T-cell (primary cell): ENCODE results near the gene NECTIN2. TPM values are rescaled to one million over a fixed set of nuclear protein-coding genes. Genes with fewer than 3 reads are reported as not detected.
"Not testable (repeated sequence)": the region's sequence is repeated elsewhere in the genome, so short reads cannot be mapped to it uniquely, and the experiment has no call there.

Experiments
- ATAC-seq, 4 experiments: fragments of 200-7000 bp in 3 of 4; fragments of 150-1000 bp in 1 of 4; cut with Tn5 transposase; replicated peaks in 1 of 4; 1 replicate in 3 of 4; 2 replicates in 1 of 4; pipeline ENCODE4 v1.10.0; 2021; ENCODE audit warnings: moderate library complexity in 3 of 4, mild to moderate bottlenecking in 2 of 4, moderate number of reproducible peaks in 1 of 4
- CTCF ChIA-PET, 2 donors: fragments of 300-600 bp; sonication (Branson Sonifier 250); formaldehyde crosslinking; loops; one replicate each; lab custom pipeline; 2022; ENCODE audit warnings: antibody characterized with exemption in 2 of 2; lab: Charles Lee
- POLR2A ChIA-PET, 2 donors: fragments of 300-600 bp; sonication (Branson Sonifier 250); formaldehyde crosslinking; loops; one replicate each; lab custom pipeline; 2022; ENCODE audit warnings: antibody characterized with exemption in 2 of 2; lab: Charles Lee
- DNase-seq, 35 experiments: peaks; one replicate each; pipeline versions ENCODE4 v3.0.0 to v3.0.0-alpha.2; 2013 to 2023
- H3K27ac ChIP-seq: one replicate; pipeline ENCODE4 v1.5.1; 2013; ENCODE audit warnings: low read length
- H3K27me3 ChIP-seq, 2 experiments: replicated peaks in 1 of 2; 1 replicate in 1 of 2; 2 replicates in 1 of 2; pipeline versions ENCODE4 v1.6.1 to v1.7.0; 2013; ENCODE audit warnings: low read length in 1 of 2, mixed read lengths in 1 of 2; ENCODE audit not compliant: control insufficient read depth in 2 of 2, insufficient read depth in 2 of 2; ENCODE audit errors: extremely low read depth in 1 of 2
- H3K36me3 ChIP-seq, 2 donors: 1 replicate in 1 of 2; 2 replicates in 1 of 2; pipeline versions ENCODE4 v1.6.1 to v1.7.0; 2013; ENCODE audit warnings: low read length in 1 of 2; ENCODE audit not compliant: control insufficient read depth in 2 of 2, insufficient read depth in 1 of 2; ENCODE audit errors: extremely low read depth in 1 of 2
- H3K4me1 ChIP-seq, 2 experiments: 1 replicate in 1 of 2; 2 replicates in 1 of 2; pipeline versions ENCODE4 v1.6.1 to v1.7.0; 2013; ENCODE audit warnings: low read length in 2 of 2, mixed read lengths in 1 of 2; ENCODE audit not compliant: insufficient read depth in 2 of 2, control insufficient read depth in 1 of 2; ENCODE audit errors: extremely low read depth in 1 of 2
- H3K4me3 ChIP-seq, 2 donors: 1 replicate in 1 of 2; 2 replicates in 1 of 2; pipeline versions ENCODE4 v1.5.1 to v1.7.0; 2013; ENCODE audit warnings: mild to moderate bottlenecking in 2 of 2, low read length in 1 of 2, moderate library complexity in 1 of 2; ENCODE audit not compliant: control insufficient read depth in 1 of 2; ENCODE audit errors: extremely low read depth in 1 of 2
- H3K9me3 ChIP-seq: 2 replicates; pipeline ENCODE4 v1.7.0; 2013
- H3K27ac Mint-ChIP-seq, 2 donors: one replicate each; pipeline ENCODE4 v1.8.0; 2020 to 2021; ENCODE audit warnings: mild to moderate bottlenecking in 2 of 2, mixed read lengths in 2 of 2
- H3K27me3 Mint-ChIP-seq, 2 donors: one replicate each; pipeline ENCODE4 v1.8.0; 2021 to 2022; ENCODE audit warnings: mixed read lengths in 2 of 2
- H3K36me3 Mint-ChIP-seq: one replicate; pipeline ENCODE4 v1.8.0; 2021; ENCODE audit warnings: mixed read lengths
- H3K4me1 Mint-ChIP-seq, 3 donors: one replicate each; pipeline ENCODE4 v1.8.0; 2020 to 2022; ENCODE audit warnings: mixed read lengths in 3 of 3, mild to moderate bottlenecking in 1 of 3
- H3K4me3 Mint-ChIP-seq, 3 donors: one replicate each; pipeline ENCODE4 v1.8.0; 2020 to 2022; ENCODE audit warnings: mild to moderate bottlenecking in 3 of 3, mixed read lengths in 3 of 3, moderate library complexity in 3 of 3
- H3K9me3 Mint-ChIP-seq, 3 donors: one replicate each; pipeline ENCODE4 v1.8.0; 2020 to 2022; ENCODE audit warnings: mixed read lengths in 3 of 3
- WGBS: methylation state at CpG from one replicate; pipeline ENCODE4 v1.1.5; 2013; ENCODE audit warnings: missing lambda C conversion rate; ENCODE audit not compliant: insufficient coverage; 5-methylcytosine and 5-hydroxymethylcytosine counted together
- total RNA-seq, 35 experiments: library from RNA in 6 of 35; stranded (reverse) in 6 of 35; fragments of 120-200 nt in 1 of 35; gene quantifications; one replicate each; pipeline versions ENCODE4 v1.2.1 to v1.2.4 and lab custom pipeline; 2013 to 2026

NECTIN2 gene
- total RNA-seq, 5 donors from 2014 or later (not counting 1 experiment from before 2014, with no cell fraction given), result 0.30 to 1.8 (median 1.4) TPM

DNA sequence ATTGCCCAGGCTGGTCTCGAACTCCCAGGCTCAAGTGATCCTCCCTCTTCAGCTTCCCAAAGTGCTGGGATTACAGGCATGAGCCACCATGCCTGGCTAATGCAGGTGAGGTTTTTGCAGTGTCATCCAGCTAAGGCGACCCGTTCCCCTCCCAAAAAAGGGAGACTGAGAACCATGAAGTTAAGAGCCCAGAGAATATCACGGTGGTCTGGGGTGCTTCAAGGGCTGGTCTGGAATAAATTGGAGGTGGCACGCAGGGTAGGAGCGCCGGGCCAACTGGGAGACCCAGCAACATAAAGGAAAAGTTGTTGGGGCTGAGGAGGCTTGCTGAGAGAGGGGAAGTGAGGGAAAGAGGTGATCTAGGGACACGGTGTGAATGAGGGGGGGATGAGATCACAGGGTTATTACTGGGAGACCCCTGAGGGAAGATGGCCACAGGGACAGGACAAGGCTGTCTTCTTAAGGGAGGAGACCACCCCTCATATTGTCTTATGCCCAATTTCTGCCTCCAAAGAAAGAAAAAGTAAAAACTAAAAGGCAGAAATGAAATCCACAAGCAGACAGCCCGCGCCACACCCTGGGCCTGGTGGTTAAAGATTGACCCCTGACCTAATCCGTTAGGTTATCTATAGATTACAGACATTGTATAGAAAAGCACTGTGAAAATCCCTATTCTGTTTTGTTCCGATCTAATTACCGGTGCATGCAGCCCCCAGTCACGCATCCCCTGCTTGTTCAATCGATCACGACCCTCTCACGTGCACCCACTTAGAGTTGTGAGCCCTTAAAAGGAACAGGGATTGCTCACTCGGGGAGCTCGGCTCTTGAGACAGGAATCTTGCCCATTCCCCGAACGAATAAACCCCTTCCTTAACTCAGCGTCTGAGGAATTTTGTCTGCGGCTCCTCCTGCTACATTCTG lies 67.7 kb downstream of the NECTIN2 start:
- H3K36me3 Mint-ChIP-seq, H3K9me3 Mint-ChIP-seq, H3K27ac ChIP-seq, H3K4me3 ChIP-seq, DNase-seq, CTCF ChIA-PET, H3K9me3 ChIP-seq, H3K27ac Mint-ChIP-seq, H3K36me3 ChIP-seq, ATAC-seq: not testable (repeated sequence)
- peaks cover 0 to 44% of the 10 kb centered on the region in 2 experiments for H3K27me3 ChIP-seq
- peaks cover 0 to 13% of the 10 kb centered on the region in 2 experiments for H3K4me1 ChIP-seq
- WGBS, result 58% methylated on average over 11 of the region's 23 CpGs
- Mint-ChIP-seq H3K4me3 (peak overlapping the region; percentile 82 to 91 (median 83)), H3K4me1 (peaks cover 9 to 12% (median 9%) of the 10 kb centered on the region in 3 donors), H3K27me3 (peaks cover 22 to 36% of the 10 kb centered on the region in 2 donors)
- POLR2A ChIA-PET, result interaction anchor here in 1 of 2 donors (0.6 kb wide), 1 partner anchor 151 kb away, joined by 12 read pairs; no protein-coding TSS in a partner anchor

DNA sequence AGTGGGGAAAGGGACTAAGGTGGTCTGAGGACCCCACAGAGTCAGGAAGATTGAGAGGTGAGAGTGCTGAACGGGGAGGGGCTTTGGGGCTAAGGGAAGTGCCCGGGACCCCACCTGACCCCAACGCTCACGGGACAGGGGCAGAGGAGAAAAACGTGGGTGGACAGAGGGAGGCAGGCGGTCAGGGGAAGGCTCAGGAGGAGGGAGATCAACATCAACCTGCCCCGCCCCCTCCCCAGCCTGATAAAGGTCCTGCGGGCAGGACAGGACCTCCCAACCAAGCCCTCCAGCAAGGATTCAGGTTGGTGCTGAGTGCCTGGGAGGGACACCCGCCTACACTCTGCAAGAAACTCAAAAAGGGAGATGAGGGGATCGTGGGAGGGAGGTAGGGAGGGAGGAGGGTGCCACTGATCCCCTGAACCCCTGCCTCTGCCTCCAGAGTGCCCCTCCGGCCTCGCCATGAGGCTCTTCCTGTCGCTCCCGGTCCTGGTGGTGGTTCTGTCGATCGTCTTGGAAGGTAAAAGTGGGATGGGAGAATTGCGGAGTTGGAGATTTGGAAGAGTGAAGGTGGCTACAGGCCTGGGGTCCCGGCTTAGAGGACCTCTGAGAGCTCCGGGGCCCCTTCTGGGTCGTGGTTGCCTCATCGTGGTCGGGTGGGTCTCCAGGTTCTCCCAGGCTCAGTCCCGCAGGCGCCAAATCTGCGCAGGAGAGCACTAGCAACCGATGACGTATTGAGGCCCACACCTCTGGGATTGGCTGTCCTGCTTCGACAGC lies 68.5 kb downstream of the NECTIN2 start, which contains the start of gene APOC1:
Gene APOC1, plus strand, starts transcription at position 176 of the 774 bp plus-strand sequence. Its CDS starts 284 bp downstream, at position 460.
- H3K27ac ChIP-seq, H3K9me3 ChIP-seq, H3K36me3 Mint-ChIP-seq, H3K36me3 ChIP-seq, H3K27ac Mint-ChIP-seq, H3K9me3 Mint-ChIP-seq, CTCF ChIA-PET: not testable (repeated sequence)
- POLR2A ChIA-PET, result interaction anchor here in 1 of 2 donors (0.6 kb wide), 1 partner anchor 9 kb away, joined by 4 read pairs; no protein-coding TSS in a partner anchor
- Histone ChIP-seq H3K27me3 (peaks cover 0 to 44% of the 10 kb centered on the region in 2 experiments), H3K4me1 (peaks cover 0 to 13% of the 10 kb centered on the region in 2 experiments), H3K4me3 (peak within 1 kb of the TSS; percentile 65 to 81)
- 12% methylated on average over 9 of the region's 28 CpGs for WGBS
- Mint-ChIP-seq H3K4me1 (peaks cover 9 to 12% (median 9%) of the 10 kb centered on the region in 3 donors), H3K27me3 (peaks cover 22 to 34% of the 10 kb centered on the region in 2 donors), H3K4me3 (peak within 1 kb of the TSS; percentile 82 to 91 (median 83))
- DNase-seq (peak; percentile 36 to 86 (median 63)), ATAC-seq (peak; percentile 96 to 99 (median 97))

DNA sequence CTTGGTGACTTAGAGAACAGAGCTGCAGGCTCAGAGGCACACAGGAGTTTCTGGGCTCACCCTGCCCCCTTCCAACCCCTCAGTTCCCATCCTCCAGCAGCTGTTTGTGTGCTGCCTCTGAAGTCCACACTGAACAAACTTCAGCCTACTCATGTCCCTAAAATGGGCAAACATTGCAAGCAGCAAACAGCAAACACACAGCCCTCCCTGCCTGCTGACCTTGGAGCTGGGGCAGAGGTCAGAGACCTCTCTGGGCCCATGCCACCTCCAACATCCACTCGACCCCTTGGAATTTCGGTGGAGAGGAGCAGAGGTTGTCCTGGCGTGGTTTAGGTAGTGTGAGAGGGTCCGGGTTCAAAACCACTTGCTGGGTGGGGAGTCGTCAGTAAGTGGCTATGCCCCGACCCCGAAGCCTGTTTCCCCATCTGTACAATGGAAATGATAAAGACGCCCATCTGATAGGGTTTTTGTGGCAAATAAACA lies 78.2 kb downstream of the NECTIN2 start:
- POLR2A ChIA-PET, result no interaction called here
- H3K4me3 ChIP-seq, result no peak overlapping the region
- H3K36me3 ChIP-seq, result no peaks in the 10 kb centered on the region
- H3K27ac Mint-ChIP-seq, result no peak overlapping the region
- H3K27ac ChIP-seq, result no peak overlapping the region
- H3K27me3 ChIP-seq, result peaks cover 0 to 39% of the 10 kb centered on the region in 2 experiments
- CTCF ChIA-PET, result no interaction called here
- H3K4me3 Mint-ChIP-seq, result no peak overlapping the region
- ATAC-seq (no peak), DNase-seq (no peak)
- H3K36me3 Mint-ChIP-seq, result no peaks in the 10 kb centered on the region
- no peaks in the 10 kb centered on the region for H3K9me3 Mint-ChIP-seq
- H3K9me3 ChIP-seq, result no peaks in the 10 kb centered on the region
- H3K4me1 Mint-ChIP-seq, result peaks cover 5 to 8% (median 5%) of the 10 kb centered on the region in 3 donors
- H3K4me1 ChIP-seq, result peaks cover 0 to 6% of the 10 kb centered on the region in 2 experiments
- 67% methylated on average over 2 of the region's 8 CpGs for WGBS
- peaks cover 18 to 22% of the 10 kb centered on the region in 2 donors for H3K27me3 Mint-ChIP-seq

DNA sequence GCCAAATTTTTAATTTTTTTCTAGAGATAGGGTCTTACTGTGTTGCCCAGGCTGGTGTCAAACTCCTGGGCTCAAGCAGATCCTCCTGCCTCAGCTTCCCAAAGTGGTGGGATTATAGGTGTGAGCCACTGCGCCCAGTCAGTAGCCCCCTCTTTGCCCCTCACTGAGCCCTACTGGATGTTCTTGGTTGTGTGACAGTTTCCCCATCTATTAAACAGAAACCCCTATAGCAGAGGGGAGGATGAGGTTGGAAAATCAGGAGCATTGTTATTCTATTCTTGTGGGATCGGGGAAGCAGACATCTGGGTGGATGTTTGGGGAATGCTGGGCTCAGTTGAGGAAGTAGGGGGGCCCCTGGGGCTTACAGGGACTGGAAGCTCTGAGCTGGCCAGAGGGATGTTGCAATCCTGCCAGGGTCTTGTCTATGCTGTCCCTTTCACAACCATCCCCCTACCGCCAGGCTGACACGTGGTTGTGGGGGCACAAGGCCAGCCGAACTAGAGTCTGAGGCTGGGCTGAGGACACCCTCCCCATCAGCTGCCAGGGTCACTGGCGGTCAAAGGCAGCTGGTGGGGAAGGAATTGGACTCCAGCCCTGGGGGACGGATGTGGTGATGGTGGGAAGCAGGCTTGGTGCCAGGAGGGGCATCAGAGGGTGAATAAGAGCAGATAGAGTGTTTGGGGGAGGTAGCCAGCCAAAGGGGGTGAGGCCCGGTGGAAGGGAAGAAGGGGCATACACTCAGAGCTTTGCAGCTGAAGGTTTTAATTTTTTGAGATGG lies 79.2 kb downstream of the NECTIN2 start:
- Histone ChIP-seq H3K27ac (no peak overlapping the region), H3K4me3 (no peak overlapping the region), H3K4me1 (peaks cover 0 to 6% of the 10 kb centered on the region in 2 experiments), H3K9me3 (no peaks in the 10 kb centered on the region), H3K36me3 (no peaks in the 10 kb centered on the region), H3K27me3 (peaks cover 0 to 39% of the 10 kb centered on the region in 2 experiments)
- peaks cover 21 to 22% of the 10 kb centered on the region in 2 donors for H3K27me3 Mint-ChIP-seq
- H3K9me3 Mint-ChIP-seq, result no peaks in the 10 kb centered on the region
- no peaks in the 10 kb centered on the region for H3K36me3 Mint-ChIP-seq
- no peak for ATAC-seq
- 11% methylated on average over 2 of the region's 8 CpGs for WGBS
- CTCF ChIA-PET, result no interaction called here
- no peak overlapping the region for H3K27ac Mint-ChIP-seq
- no peak for DNase-seq
- POLR2A ChIA-PET, result interaction anchor here in 1 of 2 donors (0.6 kb wide), 1 partner anchor 19 kb away, joined by 17 read pairs; the partner anchor contains the start of gene APOE
- H3K4me1 Mint-ChIP-seq, result peaks cover 5 to 8% (median 5%) of the 10 kb centered on the region in 3 donors
- H3K4me3 Mint-ChIP-seq, result no peak overlapping the region

DNA sequence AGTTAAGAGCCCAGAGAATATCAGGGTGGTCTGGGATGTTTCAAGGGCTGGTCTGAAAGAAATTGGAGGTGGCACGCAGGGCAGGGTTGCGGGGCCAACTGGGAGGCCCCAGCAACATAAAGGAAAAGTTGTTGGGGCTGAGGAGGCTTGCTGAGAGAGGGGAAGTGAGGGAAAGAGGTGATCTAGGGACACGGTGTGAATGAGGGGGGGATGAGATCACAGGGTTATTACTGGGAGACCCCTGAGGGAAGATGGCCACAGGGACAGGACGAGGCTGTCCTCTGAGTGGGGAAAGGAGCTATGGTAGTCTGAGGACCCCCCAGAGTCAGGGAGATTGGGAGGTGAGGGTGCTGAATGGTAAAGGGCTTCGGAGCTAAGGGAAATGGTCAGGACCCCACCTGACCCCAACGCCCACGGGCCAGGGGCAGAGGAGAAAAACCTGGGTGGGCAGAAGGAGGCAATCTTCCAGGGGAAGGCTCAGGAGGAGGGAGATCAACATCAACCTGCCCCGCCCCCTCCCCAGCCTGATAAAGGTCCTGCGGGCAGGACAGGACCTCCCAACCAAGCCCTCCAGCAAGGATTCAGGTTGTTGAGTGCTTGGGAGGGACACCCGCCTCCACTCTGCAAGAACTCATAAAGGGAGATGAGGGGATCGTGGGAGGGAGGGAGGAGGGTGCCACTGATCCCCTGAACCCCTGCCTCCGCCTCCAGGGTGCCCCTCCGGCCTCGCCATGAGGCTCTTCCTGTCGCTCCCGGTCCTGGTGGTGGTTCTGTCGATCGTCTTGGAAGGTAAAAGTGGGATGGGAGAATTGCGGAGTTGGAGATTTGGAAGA lies 80.4 kb downstream of the NECTIN2 start:
- DNase-seq, H3K27ac ChIP-seq, H3K4me1 ChIP-seq, CTCF ChIA-PET, H3K36me3 ChIP-seq, H3K9me3 ChIP-seq, H3K4me3 ChIP-seq, H3K36me3 Mint-ChIP-seq, H3K4me1 Mint-ChIP-seq, POLR2A ChIA-PET, H3K9me3 Mint-ChIP-seq: not testable (repeated sequence)
- H3K27me3 ChIP-seq, result peaks cover 0 to 39% of the 10 kb centered on the region in 2 experiments
- Mint-ChIP-seq H3K27me3 (peaks cover 21 to 22% of the 10 kb centered on the region in 2 donors), H3K4me3 (peak overlapping the region in 1 of 3 donors; percentile 52), H3K27ac (peak overlapping the region; percentile 31 to 66)
- peak in 1 of 4 experiments; percentile 24 for ATAC-seq
- 74% methylated on average over 4 of the region's 19 CpGs for WGBS
